ENCODE measurements around the gene NUDT16L1.

The NUDT16L1 gene

DNA sequence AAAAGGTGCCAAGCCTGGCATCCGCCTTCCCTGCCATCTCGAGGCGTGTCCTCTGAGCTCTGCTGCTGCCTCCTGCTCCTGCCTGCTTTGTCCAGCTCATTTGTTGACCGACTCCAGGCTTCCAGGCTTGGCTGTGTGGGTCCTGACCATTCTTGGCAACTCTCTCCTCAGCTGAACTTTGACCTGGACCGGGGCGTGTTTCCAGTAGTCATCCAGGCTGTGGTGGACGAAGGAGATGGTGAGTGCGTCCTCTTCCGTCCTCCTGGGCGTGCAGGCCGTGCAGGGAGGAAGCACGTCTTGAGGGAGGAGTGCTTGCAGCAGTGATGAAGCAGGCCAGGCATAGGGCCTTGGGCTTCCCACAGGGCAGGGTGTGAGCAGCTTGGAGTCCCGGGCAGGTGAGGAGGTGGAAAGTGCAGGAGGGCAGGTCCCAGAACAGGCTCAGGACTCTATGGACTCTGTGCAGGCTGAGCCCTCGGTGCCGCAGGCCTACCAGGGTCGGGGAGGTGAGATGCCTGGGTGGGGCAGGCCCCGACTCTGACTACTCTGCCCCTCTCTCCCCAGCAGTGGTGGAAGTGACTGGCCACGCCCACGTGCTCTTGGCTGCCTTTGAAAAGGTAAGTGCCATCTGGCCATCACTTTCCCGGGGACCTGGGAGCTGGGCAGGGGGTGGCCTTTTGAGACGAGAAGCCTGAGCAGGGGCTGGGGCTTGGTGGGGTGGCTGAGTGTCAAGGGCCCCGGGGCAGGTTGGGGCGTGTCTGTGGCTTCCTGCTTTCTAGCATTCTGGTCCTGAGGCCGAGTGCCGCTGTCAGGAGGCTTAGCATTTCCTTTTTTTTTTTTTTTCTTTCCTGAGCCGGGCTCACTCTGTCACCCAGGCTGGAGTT lies 28.6 kb upstream of the NUDT16L1 start:
- DNase-seq (ENCODE audit: low read depth), result no peak

DNA sequence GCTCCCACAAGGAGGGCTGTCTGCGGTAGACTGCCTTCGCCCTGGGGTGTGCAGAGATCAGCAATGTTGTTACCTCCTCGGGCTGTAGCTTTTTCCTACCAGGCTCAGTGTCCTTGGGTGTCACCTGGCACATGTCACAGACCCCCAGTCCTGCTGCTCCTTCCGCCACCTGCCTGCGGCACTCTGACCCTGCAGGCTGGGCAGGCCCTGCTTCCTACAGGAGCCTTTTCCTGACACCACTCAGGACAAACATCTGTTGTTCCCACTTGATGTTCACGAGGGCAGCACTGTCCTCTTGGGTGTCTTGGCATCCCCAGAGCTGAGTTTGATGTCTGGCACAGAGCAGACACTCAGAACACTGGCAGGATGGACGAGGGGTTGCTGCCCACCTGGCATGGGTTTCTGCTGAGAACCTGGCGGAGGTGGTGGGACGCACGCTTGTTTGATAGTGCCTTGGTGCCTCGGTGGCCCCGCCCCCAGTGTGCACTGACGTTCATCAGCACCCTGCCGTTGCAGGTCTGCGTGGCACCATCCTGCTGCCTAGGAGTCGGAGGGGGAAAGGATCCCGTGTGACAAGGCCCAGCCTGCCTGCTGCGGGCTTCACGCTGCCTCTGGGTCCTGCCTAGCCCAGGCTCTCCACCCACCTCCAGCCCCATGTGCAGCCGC lies 26.7 kb upstream of the NUDT16L1 start:
- no peak for DNase-seq (ENCODE audit: low read depth)

DNA sequence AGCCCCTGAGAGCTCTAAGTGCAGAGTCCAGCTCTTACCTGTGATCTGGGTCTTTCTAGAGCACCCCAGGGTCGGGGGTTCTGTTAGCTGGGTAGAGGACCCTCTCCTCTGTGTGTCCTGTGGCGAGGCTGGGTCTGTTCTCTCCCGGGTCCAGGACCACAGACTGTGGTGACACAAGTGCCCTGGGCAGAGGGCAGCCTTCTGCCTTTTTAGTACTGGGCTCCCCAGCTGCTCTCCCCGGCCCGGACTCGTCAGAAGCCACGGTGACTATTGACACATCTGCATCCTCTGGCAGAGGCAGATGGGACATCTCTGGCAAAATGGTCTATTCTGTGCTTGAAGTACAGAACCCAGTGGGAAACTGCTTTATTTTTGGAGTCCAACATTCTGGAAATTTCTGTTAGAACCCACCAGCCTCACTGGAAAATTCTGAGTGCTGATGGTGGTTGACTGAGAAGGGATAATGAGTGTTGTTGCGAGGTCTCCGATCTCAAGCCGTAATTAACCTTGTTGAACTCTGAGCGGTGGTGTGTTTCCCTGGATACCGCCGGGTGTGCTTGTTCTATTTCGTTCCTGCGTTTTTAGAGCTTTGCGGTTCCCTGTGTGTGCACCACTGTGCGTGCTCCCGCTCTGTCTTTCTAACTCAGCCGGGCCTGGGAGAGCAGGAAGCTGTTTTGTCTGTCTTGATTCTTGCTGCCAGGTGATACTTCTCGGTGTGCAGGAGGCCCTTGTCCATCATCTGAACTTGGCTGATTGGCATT lies 26.0 kb upstream of the NUDT16L1 start:
- DNase-seq (ENCODE audit: low read depth), result no peak

DNA sequence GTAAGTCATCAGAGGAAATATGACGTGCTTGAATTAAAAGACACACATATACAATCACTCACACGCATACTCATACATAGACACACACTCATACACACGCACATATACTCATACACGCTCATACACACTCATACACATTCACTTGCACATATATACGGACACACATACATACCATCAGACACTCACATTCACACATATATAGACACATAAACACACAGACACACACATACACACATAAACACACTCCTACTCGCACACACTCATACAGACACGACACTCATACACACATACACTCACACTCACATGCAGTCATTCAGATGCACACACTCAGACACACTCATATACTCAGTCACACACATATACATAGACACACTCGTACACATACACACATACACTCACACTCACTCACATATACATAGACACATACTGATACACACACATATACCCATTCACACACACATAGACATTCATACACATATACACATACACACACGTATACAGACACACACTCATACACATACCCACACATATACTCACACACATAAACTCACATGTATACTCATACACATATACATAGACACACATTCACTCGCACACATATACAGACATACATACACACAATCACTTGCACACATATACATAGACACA lies 24.9 kb upstream of the NUDT16L1 start:
- DNase-seq (ENCODE audit: low read depth), result no peak

DNA sequence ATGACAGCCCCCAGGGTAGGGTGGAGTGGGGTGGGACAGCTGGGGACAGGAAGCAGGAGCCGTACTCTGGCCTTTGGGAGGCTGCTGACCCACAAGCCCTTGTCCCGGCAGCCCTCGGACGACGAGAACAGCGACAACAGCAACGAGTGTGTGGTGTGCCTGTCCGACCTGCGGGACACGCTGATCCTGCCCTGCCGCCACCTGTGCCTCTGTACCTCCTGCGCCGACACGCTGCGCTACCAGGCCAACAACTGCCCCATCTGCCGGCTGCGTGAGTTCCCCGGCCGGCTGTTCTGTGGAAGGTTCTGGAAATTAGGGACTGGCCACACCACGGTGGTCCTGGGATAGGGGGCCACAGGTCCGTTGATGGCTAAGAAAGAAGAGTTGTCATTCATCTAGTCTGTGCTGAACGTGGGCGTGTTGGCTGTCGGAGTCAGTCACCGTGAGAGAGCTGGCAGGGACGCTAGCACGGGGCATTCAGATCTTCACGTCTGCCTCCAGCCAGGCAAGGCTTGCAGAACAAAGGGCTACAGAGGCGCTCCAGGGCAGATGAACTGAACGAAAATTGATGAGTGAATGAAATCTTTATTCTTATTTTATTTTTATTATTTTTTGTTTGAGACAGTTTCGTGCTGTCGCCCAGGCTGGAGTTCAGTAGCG lies 19.8 kb upstream of the NUDT16L1 start:
- no peak for DNase-seq (ENCODE audit: low read depth)

DNA sequence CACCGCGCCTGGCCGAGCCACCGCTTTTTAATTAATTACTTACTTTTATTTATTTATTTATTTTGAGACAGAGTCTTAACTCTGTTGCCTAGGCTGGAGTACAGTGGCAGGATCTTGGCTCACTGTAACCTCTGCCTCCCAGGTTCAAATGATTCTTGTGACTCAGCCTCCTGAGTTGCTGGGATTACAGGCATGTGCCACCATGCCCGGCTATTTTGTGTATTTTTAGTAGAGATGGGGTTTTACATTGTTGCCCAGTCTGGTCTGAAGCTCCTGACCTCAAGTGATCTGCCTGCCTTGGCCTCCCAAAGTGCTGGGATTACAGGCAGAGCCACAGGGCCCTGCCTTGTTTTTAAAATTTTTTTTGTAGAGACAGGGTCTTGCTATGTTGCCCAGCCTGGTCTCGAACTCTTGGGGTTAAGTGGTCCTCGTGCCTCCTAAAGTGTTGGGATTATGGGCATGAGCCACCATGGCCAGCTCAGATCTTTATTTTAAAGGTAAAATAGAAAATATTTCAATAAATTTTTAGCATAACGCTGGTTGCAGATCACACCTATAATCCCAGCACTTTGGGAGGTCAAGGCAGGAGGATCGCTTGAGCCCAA lies 18.3 kb upstream of the NUDT16L1 start:
- DNase-seq (ENCODE audit: low read depth), result no peak

DNA sequence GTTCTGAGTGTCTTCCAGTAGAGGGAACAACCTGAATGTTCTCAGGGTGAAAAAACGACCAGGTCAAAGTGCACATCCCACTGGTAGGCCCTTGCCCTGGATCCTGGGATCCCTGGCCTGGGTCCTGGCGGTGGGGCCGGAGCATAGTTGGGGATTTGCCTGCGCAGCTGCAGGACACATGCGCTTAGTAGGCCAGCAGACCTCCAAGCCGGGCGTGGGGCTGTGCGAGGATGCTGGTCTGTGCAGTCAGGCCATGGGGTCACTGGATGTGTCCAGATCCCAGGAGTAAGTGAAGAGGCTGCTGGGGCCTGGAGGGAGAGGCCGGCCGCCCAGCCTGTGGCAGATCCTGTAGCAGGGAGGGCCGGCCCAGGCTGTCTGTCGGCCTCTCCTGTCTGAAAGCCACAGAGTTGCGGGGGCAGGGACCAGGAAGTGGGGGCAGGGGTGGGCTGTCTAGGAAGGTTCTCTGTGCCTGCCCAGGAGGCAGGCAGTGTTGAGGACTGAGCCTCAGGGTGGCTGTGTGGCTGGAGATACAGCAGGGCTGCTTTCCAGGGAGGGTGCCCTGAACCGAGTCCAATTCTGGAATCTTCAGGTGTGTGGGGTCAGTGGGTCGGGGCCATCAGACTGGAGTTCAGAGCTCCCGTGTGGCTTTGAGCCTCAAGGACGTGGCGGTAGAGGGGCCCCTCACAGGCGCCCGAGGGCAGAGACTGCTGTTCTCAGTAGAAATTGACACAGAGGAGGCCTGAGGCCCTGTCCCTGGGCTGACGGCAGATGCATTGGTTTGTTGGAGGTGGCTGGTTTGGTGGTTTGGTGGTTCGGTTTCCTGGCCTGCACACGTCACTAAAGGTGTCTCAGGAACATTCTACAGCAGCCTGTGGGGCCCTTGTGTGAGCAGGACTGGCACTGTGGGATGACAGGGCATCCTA lies 17.2 kb upstream of the NUDT16L1 start:
- no peak for DNase-seq (ENCODE audit: low read depth)

DNA sequence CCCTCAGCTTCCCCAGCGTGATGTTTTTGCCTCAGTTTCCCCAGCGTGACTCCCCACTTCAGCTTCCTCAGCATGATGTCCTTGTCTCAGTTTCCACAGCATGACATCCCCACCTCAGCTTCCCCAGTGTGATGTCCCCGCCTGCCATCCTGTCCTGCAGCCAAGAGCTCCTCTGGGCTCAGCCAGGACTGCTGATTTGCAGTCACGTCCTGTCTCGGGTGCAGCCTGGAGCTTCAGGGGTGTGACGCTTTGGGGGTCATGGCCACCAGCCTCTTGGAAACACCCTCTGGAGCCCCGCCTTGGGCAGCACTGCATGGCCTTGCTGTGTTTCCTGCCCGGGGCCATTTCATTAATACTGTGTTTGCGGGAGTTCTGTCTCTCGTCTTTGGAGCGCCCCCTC lies 16.5 kb upstream of the NUDT16L1 start:
- DNase-seq (ENCODE audit: low read depth), result no peak

DNA sequence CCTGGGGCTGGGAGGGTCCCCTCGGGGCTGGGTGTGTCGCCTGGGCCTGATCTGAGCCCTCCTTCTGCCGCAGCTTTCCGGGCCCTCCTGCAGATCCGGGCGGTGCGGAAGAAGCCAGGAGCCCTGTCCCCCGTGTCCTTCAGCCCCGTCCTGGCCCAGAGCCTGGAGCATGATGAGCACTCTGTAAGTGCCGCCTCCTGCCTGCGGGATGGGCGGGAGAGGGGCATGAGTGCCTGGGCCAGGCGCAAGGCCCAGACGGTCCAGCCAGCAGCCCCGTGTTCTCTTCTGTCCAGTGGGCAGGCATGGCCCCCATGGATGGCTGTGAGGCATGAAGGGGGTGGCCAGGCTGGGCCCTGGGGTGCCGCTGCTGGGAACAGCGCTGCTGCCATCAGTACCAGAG lies 16.0 kb upstream of the NUDT16L1 start:
- DNase-seq (ENCODE audit: low read depth), result no peak

DNA sequence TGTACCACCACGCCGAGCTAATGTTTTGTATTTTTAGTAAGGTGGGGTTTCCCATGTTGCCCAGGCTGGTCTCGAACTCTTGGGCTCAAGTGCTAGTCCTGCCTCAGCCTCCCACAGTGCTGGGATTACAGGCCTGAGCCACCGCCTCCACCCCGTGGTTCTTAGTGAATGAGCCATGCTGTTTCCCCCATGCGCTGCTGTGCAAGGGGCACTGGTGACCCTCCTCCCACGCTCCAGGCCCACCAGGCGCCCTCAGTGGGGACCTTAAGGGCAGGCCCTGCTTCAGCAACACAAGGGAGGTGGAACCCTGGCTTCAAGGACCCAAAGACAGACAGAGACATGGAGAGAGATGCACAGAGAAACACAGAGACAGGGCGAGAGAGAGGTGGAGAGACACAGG lies 15.4 kb upstream of the NUDT16L1 start:
- DNase-seq (ENCODE audit: low read depth), result no peak

DNA sequence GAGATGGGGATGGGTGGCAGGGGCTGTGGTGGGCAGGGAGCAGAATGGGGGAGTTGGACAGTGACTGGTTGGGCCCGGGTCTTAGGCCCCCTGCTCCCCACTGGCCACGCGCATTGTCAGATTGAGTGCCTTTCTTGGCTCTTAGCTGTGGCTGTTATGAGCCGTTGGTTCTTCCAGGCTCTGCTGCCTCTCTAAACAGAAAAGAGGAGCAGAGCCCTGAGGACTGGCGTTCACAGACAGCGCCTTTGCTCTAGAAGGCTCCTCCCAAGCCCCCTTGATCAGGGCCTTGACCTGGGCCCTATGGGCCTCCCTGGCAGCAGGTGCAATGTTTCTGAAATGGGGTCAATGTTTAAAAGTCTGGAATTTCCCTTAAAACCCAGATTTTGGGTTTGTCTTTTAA lies 14.8 kb upstream of the NUDT16L1 start:
- DNase-seq (ENCODE audit: low read depth), result no peak

DNA sequence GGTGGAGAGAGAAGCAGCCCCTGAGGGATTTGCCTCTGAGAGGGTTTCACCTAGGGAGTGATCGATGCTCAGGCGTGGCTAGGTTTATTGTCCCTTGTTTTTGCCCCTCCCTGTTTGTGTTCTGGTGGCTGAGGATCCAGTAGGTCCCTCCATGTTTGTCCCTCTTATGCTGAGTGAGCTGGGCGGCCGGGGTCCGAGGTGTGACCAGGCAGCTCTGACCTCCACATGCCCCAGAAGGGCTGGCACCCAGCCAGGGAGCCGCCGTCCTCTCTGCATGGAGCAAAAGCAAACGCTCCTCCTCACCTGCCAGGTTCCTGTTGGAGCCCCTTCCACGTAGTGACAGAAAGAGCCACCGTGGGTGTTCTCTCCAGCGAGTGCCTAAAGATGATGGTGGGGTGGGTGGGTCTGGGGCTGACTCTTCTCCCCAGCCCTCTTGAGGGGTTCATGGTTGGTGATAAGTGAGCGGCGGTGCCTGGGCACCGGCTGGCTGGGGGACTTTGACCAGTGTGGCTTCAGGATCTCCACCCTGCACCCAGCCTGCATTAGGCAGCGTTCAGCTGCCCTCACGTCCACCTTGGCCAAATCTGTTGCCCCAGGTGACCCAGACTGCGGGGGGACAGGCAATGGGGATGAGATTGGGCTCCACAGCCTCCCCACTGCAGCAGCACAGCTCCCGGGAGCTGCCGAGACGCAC lies 14.1 kb upstream of the NUDT16L1 start:
- no peak for DNase-seq (ENCODE audit: low read depth)

DNA sequence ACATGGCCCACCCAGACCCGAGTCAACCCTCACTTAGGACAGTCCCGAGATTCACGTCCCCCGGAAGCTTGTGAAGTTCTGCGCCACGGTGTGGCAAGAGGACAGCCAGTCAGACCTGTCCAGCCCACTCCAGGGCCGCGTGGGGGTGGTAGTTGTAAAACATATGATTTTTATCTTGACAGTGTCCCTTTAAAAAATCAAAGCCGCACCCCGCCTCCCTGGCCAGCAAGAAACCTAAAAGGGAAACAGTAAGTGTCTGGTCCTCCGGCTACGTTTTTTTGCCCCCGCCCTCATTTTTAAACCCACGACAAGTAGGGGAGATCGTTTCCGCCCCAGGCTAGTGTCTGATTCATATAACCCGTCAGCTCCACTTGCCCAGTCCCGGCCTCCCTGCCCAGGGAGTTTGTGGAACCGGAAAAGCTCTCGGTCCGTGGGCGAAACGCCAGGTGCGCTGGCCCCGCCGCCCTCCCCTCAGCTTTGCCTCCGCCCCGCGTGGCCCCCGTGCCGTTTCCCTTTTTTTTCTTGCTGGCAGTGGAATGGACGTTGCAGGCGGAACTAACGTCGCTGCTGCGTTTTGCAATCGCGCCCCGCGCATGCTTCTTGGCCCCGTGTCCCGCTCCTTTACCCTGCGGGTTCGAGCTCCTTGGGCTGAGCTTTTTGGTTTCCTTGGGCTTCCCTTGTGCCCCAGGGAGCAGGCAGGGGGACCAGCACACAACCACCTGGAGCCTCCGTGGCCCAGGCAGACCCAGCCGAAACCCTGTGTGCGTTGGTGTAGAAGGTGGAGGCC lies 13.3 kb upstream of the NUDT16L1 start:
- DNase-seq (ENCODE audit: low read depth), result no peak

DNA sequence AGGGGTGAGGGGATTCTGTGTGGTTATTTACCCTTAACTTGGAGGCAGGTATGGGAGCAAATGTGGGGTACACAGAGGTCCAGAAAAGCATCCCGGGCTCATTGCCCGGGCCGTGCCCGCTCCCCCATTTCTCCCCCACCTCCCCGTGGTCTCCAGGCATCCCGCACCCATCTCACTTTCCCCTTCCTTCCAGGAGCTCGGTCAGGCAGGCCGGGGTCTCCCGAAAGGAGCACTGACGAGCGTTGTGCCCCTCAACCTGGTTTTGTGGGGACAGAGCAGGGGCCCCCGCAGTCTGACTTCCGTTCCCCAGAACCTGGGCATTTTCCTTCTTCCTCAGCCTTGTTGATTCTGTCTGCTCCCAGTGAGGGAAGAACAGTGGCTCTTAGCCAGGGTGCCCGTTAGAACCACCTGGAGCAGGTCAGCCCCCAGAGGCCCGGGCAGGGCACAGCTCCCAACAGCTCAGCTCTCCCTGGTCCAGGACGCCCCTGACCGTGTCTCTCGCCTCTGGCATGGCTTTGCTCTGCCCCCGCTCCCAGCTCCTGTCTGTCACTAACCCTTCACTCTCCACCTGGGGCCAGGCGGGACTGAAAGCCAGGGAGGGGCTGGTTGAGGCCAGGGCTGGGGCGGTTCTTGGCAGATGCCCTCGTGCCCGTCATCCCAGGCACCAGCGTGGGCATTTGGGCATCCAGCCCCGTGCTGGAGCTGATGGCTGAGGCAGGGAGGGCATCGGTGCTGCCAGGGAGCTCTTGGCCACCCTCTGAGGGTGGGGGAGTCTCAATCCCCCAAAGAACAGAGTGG lies 12.5 kb upstream of the NUDT16L1 start:
- DNase-seq (ENCODE audit: low read depth), result no peak

DNA sequence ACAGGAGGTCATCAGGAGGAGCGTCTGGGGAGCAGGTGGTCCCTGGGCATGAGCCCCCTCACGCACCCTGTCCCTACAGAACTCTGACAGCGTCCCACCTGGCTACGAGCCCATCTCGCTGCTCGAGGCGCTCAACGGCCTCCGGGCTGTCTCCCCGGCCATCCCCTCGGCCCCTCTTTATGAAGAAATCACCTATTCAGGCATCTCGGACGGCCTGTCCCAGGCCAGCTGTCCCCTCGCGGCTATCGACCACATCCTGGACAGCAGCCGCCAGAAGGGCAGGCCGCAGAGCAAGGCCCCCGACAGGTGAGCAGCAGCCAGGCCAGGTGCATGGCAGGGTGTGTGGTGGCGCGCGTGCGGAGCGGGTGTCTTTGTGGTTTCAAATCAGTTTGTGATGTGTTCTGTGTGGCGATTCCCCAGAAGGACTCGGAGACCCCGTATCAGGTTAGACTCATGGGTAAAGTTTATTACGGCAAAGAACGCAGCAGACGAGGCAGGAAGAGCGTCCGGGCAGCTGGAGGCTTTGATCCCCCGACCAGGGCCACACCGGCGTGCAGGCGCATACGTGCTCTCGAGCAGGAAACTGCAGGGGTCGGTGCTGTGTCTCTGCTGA lies 11.8 kb upstream of the NUDT16L1 start:
- DNase-seq (ENCODE audit: low read depth), result no peak

DNA sequence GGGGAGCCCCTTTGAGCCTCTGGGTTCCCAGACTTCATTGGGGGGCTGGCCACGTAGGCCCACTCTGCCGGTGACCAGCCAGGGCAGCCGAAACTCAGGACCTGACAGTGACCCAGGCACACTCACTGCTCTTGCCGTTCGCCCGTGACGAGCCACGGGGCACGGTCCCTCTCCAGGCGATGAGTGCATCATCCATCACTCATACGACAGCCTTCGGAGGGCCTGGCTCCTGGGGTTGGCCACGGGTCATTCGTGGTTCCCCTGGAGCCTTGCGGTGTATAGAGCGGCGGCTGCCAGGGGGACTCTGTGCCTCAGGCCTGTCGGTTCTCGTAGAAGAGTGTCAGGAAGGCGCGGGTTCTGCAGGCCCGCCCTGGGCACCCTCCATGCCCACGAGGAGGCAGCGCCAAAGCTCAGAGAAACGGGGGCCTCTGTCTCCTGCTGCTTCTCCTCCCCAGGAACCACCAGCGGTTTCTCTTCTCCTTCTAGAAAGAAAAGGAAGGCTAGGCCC lies 11.2 kb upstream of the NUDT16L1 start:
- DNase-seq (ENCODE audit: low read depth), result no peak

DNA sequence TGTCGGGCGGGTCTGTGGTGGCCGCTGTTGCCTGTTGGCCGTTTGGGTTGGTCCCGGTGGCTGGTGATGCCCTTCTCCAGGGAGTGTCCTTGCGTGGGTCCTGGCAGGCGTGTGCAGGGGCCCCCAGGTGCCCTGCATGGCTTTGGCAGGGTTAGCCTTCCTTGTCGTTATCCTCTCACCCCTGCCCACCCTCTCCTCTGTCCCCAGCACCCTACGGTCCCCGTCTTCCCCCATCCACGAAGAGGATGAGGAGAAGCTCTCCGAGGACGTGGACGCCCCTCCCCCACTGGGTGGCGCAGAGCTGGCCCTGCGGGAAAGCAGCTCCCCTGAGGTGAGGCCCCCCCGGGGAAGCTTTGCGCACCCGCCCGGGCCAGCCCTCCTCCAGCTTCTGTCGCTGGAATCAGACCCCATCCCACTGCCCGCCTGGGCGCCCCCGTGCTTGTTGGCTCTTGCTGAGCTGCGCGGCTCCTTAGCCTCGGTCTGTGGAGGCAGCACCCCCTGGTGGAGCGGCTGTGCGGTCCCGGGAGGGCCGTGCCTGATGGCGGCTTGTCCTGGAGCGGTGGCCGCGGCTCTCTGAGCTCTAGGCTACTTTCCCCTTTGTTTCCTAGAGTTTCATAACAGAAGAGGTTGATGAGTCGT lies 10.6 kb upstream of the NUDT16L1 start:
- no peak for DNase-seq (ENCODE audit: low read depth)
